Heart left ventricle (tissue), 13 donors: Measurements from ENCODE around the gene FMOD.

Experiments used
- POLR2A ChIP-seq, 2 donors: fragments of 450-650 bp; IDR thresholded peaks; one replicate each; pipeline ENCODE4 v1.6.1; 2017; ENCODE audit warnings: antibody characterized with exemption in 2 of 2, mild to moderate bottlenecking in 2 of 2, moderate library complexity in 2 of 2
- TF ChIP-seq, protein P1 (sequence below), 12 donors: fragments of 200-600 bp; sonication (generic) in 4 of 12; IDR thresholded peaks; one replicate each; pipeline versions ENCODE4 v1.5.0 to v1.8.0; 2018 to 2022; ENCODE audit warnings: antibody characterized with exemption in 12 of 12, mild to moderate bottlenecking in 5 of 12
- donor health status: ischemic (EF 13 %, LVEDD 7.1; RV severe dilation, severe dysfunction).
- donor health status: DM: no; HTN: yes; CAD: no.
- donor health status: DM: no; HTN: no; CAD: no.
- donor health status: ischemic (EF 25% LVEDD 6.9; RV normal size, moderate dysfunction).
- donor health status: ischemic (EF 25% LVEDD 5.7; RV mildly dilated, moderate dysfunction).
- donor health status: ischemic (EF 35%, LVEDD 5.7; RV mildly dilated, moderate dysfunction).
- donor health status: nonischemic (EF 11% LVEDD 7.7; RV severe dilation, severe dysfunction).
- donor health status: DM: yes; HTN: yes; CAD: no.
- donor health status: PGD.
- donor health status: ischemic (EF 29% LVEDD 5.4; RV normal size, mild dysfunction).
- donor health status: nonischemic (EF 23%, LVEDD 6.1; RV moderate dilation, normal function).

DNA sequence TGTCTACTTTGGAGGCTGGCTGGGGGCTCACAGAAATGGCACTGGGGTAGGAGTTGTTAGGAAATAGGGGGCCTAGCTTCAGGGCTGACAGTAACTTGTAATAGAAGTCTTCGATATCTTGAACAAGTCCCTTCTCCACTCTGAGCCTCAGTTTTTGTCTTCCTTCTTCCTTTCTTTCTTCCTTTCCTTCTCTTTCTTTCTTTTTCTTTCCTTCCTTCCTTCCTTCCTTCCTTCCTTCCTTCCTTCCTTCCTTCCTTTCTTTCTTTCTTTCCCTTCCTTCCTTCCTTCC is 32.7 kb downstream of the FMOD start:
- TF ChIP-seq, protein P1, sequence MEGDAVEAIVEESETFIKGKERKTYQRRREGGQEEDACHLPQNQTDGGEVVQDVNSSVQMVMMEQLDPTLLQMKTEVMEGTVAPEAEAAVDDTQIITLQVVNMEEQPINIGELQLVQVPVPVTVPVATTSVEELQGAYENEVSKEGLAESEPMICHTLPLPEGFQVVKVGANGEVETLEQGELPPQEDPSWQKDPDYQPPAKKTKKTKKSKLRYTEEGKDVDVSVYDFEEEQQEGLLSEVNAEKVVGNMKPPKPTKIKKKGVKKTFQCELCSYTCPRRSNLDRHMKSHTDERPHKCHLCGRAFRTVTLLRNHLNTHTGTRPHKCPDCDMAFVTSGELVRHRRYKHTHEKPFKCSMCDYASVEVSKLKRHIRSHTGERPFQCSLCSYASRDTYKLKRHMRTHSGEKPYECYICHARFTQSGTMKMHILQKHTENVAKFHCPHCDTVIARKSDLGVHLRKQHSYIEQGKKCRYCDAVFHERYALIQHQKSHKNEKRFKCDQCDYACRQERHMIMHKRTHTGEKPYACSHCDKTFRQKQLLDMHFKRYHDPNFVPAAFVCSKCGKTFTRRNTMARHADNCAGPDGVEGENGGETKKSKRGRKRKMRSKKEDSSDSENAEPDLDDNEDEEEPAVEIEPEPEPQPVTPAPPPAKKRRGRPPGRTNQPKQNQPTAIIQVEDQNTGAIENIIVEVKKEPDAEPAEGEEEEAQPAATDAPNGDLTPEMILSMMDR (IDR thresholded peaks at IDR 0.05), result no peak
- TF ChIP-seq POLR2A (IDR thresholded peaks at IDR 0.05), result no peak
